Measurements from ENCODE around the gene DUS1L.

DUS1L gene

GRCh38 chr17:82087961-82088837 is 22.6 kb upstream of the DUS1L start:
- DNase-seq (ENCODE audit: low spot score), result no peak

DNA sequence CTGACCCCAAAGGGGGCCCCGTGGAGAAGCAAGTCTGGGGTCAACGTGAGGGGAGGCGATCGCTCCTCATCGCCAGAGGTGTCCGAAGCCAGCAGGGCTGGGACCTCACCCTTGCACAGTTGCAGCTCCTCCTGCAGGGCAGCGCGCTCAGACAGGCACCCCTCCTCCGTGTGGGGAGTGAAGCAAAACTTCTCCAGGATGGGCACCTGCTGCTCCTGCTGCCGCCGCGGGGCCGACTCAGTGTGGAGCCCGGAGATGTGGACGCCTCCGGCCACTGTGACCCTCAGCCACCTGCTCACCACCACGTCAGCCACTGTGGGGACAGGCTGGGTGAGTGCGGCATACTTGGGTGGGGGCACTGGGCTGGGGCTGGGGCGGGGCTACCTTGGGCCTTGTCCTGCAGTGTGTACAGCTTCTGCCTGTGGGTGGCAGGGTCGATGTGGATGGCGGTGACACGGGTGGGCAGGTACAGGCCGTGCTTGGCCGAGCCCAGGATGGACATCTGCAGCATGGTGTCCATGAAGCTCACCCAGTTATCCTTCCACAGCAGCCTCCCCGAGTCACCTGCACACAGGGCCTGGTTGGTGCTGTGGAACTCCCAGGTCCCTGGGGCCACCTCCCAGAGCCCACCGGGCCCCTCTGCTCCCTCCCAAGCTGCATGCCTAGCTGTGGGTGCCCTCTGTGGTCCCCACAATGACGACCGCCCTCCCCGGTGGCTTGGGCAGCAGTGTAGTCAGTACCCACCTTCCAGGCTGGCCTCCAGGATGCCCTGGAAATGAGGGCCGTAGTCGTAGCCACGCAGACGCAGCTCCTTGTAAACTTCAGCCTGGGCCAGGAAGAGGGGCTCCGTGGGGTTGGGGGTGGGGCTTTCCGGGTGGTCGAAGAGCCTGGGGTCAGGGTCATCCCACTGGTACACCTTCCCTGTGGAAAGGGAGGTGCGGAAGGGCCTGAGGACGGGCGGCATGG is 21.6 kb upstream of the DUS1L start:
- no peak for DNase-seq (ENCODE audit: low spot score)

GRCh38 chr17:82085931-82086764 is 20.5 kb upstream of the DUS1L start:
- DNase-seq (ENCODE audit: low spot score), result no peak

DNA sequence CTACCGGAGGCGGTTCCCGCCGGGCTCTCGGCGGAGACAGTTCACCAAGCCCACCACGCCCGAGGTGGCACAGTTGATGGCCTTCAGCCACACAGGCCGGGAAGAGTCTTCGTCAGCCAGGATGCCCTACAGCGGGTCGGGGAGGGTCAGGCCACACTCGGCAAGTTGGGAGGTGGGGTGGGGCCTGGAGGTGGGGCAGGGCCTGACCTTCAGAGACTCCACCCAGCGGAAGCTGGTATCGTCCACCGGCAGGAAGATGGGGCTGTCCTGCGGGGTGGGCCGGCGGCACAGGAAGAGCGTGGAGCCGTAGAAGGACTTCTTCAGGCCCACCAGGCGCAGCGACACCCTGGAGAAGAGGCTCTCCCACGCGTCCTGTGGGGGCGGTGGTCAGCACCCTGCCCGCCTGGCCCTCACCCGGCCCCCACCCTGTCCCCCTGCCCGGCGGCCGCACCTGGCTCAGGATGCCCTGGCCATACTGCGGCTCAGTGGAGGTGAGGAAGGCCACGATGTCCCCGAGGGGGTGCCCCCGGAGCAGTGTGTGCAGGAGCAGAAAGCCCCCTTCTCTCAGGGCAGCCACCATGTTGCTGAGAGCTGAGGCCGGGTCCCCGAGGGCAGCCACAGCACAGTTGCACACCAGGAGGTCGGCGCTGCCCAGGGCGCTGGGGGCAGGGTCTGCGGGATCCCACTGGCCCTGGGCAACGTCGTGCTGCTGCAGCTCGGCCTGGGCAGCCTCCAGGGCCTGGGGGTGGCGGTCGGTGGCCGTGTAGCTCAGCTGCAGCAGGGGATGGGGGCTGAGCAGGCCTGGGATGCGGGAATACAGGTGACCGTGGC is 19.6 kb upstream of the DUS1L start:
- no peak for DNase-seq (ENCODE audit: low spot score)

DNA sequence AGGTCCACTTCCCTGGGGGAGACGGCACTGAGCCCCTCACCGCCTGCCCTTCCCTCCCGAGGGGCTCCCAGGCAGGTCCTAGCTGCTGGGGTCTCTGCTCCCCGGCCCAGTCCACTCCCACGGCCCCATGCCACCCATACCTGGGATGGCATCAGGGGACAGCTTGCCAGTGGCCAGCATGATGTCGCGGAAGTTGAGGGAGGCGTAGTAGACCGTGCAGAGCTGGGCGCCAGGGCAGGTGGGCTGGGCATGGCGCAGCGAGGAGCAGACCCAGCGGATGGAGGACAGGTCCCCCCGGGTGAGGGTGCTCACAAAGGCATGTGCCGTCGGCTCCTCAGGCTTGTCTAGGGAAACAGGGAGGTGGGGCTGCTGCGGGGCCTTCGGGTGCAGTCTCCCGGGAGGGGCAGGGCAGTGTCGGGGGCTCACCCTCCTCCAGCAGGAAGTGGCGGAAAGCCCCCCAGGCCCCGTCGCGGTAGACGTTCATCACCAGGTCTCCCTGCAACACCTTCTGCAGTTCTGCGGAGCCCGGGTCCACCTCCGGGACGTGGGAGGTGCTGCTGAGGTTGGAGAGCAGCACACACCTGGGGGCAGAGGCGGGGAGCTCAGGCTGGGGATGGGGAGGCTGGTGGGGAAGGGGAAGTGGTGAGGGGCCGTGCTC is 18.9 kb upstream of the DUS1L start:
- no peak for DNase-seq (ENCODE audit: low spot score)

- no peak for DNase-seq (ENCODE audit: low spot score)
These were observed 18.1 kb upstream of the DUS1L start for GRCh38 chr17:82083533-82084359.

GRCh38 chr17:82083009-82083408 is 17.4 kb upstream of the DUS1L start:
- no peak for DNase-seq (ENCODE audit: low spot score)

GRCh38 chr17:82082456-82082855 is 16.9 kb upstream of the DUS1L start:
- DNase-seq (ENCODE audit: low spot score), result no peak

GRCh38 chr17:82081966-82082365 is 16.4 kb upstream of the DUS1L start:
- no peak for DNase-seq (ENCODE audit: low spot score)

DNA sequence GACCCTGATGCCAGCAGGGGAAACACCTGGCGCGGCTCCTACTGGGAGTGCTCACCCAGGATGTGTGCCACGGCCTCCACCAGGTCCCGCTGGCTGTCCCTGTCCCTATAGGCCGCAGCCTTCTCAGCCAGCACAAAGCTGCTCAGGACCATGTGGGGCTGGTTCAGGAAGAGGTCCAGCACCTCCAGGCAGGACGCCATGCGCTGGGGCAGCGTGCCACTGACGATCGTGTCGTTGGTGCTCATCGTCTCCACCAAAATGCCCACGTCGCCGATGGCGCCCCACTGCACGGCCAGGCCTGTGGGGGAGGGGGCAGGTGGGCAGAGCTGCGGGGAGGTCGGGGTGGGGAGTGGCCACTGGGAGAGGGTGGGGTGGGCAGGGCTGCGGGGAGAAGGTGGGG is 15.9 kb upstream of the DUS1L start:
- no peak for DNase-seq (ENCODE audit: low spot score)

- DNase-seq (ENCODE audit: low spot score), result no peak
These were observed 15.3 kb upstream of the DUS1L start for GRCh38 chr17:82080789-82081464.

DNA sequence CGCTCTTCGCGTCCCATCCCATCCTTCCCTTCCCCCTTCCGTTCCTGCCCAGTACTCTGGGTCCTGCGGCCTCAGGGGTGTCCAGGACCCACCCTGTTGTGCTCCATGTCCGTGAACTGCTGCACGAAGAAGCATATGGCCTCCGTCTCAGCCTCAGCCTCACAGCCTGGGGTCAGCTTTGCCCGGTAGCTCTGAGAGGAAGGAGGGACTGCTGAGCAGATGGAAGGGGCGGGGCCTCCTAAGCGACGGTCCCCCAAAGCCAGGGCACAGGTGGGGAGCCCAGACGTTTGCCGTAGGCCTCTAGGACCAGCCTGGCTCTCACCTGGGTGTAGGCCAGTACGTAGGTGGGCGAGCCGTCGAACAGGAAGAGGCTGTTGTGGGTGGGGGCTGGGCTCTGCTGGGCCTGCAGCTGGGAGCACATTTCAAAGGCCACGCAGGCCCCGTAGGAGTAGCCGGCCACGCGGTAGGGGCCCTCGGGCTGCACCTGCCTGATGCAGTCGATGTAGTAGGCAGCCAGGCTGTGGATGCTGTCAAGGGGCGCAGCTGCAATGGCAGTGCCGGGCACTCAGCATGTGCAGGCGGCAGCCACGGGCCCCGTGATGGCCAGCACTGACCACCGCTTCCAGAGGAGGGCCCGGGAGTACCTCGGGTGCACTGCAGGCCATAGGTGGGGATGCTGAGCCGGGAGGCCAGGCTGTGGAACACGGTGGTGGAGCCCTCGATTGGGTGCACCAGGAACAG is 14.6 kb upstream of the DUS1L start:
- DNase-seq (ENCODE audit: low spot score), result no peak

DNA sequence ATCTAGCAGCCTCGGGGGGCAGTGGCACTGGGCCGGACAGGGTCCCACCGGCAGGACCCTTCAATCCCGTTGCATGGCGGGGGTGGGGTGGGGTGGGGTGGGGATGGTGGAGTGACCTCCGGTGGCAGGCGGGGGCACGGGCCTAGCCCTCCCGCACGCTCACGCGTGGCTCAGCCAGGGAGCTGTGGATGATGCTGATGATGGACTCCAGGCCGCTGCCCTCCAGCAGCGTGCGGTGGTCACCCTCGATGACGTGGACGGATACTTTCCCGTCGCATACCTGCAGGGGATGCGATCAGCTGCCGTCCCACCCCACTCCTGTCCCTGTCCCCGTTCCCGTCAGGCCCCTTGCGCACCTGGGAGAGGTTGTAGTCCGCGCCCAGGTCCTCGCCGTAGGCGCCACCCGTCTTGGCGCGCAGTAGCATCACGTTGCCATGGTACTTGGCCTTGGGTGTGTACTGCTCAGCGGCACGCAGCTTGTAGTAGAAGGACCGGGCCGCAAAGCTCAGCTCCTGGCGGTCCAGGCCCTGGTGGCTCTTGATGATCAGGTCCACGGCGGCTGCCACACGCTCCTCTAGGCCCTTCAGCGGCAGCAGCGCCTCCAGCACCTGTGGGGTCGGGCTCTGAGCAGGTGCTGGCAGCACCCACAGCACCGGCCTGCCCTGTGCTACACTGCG is 13.5 kb upstream of the DUS1L start:
- no peak for DNase-seq (ENCODE audit: low spot score)

DNA sequence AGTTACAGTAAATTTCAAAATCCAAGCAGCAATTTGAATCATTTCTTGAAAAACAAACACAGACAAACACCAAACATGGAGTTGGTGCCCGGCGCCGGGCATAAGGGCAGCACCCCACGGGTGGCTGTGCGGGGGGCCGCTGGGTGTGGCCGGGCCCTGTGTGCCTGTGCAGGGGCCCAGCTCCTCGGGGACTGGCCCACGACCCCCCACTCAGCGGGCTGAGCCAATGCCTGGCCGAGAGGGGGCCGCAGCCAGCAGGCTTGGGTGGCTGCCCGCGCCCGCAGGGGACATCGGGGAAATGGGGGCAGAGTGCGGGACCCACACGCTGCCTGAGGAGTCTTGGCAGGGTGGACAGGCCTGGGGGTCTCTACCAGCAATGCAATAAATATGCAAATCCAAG is 12.8 kb upstream of the DUS1L start:
- DNase-seq (ENCODE audit: low spot score), result no peak

- DNase-seq (ENCODE audit: low spot score), result no peak
These were observed 12.2 kb upstream of the DUS1L start for GRCh38 chr17:82077617-82078358.

- no peak for DNase-seq (ENCODE audit: low spot score)
These were observed 11.4 kb upstream of the DUS1L start for GRCh38 chr17:82076785-82077591.

All from globus pallidus (tissue), 1 donor.